GM12891 (cell line): Measurements from ENCODE around the gene DHRSX.

Source experiments
- POLR2A ChIP-seq: IDR thresholded peaks from 2 replicates; pipeline ENCODE4 v1.6.1; 2011; ENCODE audit warnings: low read depth, low read length, control low read depth
- TAF1 ChIP-seq: IDR thresholded peaks from 2 replicates; pipeline ENCODE4 v1.6.1; 2011; ENCODE audit warnings: low read depth, low read length, control low read depth

DNA sequence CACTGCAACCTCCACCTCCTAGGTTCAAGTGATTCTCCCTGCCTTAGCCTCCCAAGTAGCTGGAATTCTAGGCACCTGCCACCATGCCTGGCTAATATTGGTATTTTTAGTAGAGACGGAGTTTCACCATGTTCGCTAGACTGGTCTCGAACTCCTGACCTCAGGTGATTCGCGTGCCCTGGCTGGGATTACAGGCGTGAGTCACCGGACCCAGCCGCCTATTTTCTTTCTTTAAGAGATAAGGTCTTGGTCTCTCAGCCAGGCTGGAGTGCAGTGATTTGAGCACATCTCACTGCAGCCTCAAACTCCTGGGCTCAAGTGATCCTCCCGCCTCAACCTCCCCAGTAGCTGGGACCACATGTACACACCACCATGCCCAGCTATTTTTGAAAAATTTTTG is 166.5 kb downstream of the DHRSX start:
- TF ChIP-seq TAF1: no peak
- TF ChIP-seq POLR2A: no peak
